Gastroesophageal sphincter (tissue), 4 donors: ENCODE data around the gene JMJD8. TPM values are rescaled to one million over a fixed set of nuclear protein-coding genes. Genes with fewer than 3 reads are reported as not detected.

ENCODE experiments used
- ATAC-seq: fragments of 150-250 bp; one replicate; pipeline ENCODE4 v1.9.1; 2016; ENCODE audit warnings: mild to moderate bottlenecking, moderate library complexity
- H3K27ac ChIP-seq, 4 donors: fragments of 200-600 bp; sonication (generic) in 3 of 4; 1 replicate in 3 of 4; 2 replicates in 1 of 4; pipeline ENCODE4 v1.5.1; 2016 to 2019
- H3K27me3 ChIP-seq: fragments of 200-600 bp; sonication (generic); one replicate; pipeline ENCODE4 v1.5.1; 2019
- H3K36me3 ChIP-seq, 2 donors: fragments of 200-600 bp; sonication (generic); one replicate each; pipeline ENCODE4 v1.5.1; 2019; ENCODE audit warnings: control low read depth in 1 of 2
- H3K4me1 ChIP-seq, 3 donors: fragments of 200-600 bp; sonication (generic); 1 replicate in 2 of 3; 2 replicates in 1 of 3; pipeline ENCODE4 v1.5.1; 2016 to 2019; ENCODE audit warnings: control low read depth in 2 of 3
- H3K4me3 ChIP-seq, 2 donors: fragments of 200-600 bp; sonication (generic); one replicate each; pipeline ENCODE4 v1.5.1; 2019; ENCODE audit warnings: mild to moderate bottlenecking in 1 of 2, moderate library complexity in 1 of 2
- H3K9me3 ChIP-seq, 3 donors: fragments of 200-600 bp; sonication (generic); one replicate each; pipeline ENCODE4 v1.5.1; 2017 to 2019; ENCODE audit warnings: control low read depth in 2 of 3
- EP300 ChIP-seq: sonication (generic); formaldehyde crosslinking; IDR thresholded peaks from one replicate; pipeline ENCODE4 v1.6.1; 2017; ENCODE audit warnings: antibody characterized with exemption, mild to moderate bottlenecking
- POLR2A ChIP-seq, 2 donors: fragments of 450-650 bp; IDR thresholded peaks; one replicate each; pipeline ENCODE4 v1.6.1; 2017; ENCODE audit warnings: antibody characterized with exemption in 2 of 2, mild to moderate bottlenecking in 2 of 2, moderate library complexity in 1 of 2
- POLR2AphosphoS5 ChIP-seq: sonication (generic); formaldehyde crosslinking; IDR thresholded peaks from one replicate; pipeline ENCODE4 v1.6.1; 2017; ENCODE audit warnings: antibody characterized with exemption
- WGBS, 2 donors: methylation state at CpG; one replicate each; pipeline ENCODE4 v1.1.5; 2018; ENCODE audit warnings: low coverage in 1 of 2; 5-methylcytosine and 5-hydroxymethylcytosine counted together
- total RNA-seq, 4 donors: library from RNA; depleted of rRNA; stranded (reverse); fragments of >200 nt; gene quantifications; one replicate each; pipeline ENCODE4 v1.1.0, GENCODE V29; 2016
- TF ChIP-seq, protein P1 (sequence below), 4 experiments: fragments of 200-600 bp in 2 of 4; fragments of 450-650 bp in 2 of 4; sonication (generic) in 1 of 4; IDR thresholded peaks; one replicate each; pipeline ENCODE4 v1.5.1; 2017 to 2019; ENCODE audit warnings: antibody characterized with exemption in 4 of 4, mild to moderate bottlenecking in 2 of 4, moderate library complexity in 2 of 4

The JMJD8 gene
- total RNA-seq, 4 donors from 2014 or later: 70.2 to 109 (median 90.5) TPM

DNA sequence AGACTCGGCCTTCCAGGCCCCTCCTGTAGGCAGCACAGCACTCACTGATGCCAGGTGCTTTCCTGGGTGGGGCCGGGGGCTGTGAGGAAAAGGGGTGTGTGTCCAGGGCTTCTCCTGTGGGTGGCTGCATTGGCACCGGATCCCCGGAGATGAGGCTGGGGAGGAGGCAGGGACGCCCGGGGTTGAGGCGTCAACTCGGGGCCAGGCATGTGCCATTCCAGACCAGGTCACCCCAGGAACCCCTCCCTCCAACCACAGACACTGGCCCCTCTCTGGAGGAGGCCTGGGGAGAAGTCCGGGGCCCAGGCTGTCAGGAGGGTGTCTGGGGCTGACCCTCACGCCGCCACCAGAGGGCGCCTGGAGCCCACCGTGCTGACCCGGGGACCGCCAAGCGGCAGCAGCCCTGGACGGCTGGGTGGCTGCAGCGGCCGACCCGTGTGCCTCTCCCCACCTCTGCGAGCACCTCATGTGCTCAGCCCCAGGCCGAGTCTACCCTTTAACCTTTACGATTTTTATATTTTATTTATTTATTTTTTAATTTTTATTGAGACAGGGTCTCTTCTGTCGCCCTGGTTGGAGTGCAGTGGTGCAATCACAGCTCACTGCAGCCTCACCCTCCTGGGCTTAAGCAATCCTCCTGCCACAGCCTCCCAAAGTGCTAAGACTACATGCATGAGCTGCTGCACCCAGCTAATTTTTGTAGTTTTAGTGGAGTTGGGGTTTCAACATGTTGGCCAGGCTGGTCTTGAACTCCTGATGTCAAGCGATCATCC, 27.6 kb upstream of the JMJD8 start:
- Histone ChIP-seq H3K4me3 (no peak overlapping the region), H3K27me3 (peaks cover 57% of the 10 kb centered on the region), H3K36me3 (peaks cover 0 to under 1% of the 10 kb centered on the region in 2 donors), H3K27ac (no peak overlapping the region), H3K4me1 (peaks cover 0 to 49% (median 18%) of the 10 kb centered on the region in 3 donors), H3K9me3 (no peaks in the 10 kb centered on the region)
- TF ChIP-seq EP300 (no peak), POLR2AphosphoS5 (no peak), POLR2A (IDR thresholded peaks at IDR 0.05) (no peak)
- TF ChIP-seq, protein P1, sequence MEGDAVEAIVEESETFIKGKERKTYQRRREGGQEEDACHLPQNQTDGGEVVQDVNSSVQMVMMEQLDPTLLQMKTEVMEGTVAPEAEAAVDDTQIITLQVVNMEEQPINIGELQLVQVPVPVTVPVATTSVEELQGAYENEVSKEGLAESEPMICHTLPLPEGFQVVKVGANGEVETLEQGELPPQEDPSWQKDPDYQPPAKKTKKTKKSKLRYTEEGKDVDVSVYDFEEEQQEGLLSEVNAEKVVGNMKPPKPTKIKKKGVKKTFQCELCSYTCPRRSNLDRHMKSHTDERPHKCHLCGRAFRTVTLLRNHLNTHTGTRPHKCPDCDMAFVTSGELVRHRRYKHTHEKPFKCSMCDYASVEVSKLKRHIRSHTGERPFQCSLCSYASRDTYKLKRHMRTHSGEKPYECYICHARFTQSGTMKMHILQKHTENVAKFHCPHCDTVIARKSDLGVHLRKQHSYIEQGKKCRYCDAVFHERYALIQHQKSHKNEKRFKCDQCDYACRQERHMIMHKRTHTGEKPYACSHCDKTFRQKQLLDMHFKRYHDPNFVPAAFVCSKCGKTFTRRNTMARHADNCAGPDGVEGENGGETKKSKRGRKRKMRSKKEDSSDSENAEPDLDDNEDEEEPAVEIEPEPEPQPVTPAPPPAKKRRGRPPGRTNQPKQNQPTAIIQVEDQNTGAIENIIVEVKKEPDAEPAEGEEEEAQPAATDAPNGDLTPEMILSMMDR (IDR thresholded peaks at IDR 0.05): peak in 3 of 4 experiments; percentile 90 to 98 (median 93)
- 2 to 15% methylated on average over 8 to 15 of the region's 25 CpGs for WGBS, 2 donors
- ATAC-seq: peak; percentile 58

DNA sequence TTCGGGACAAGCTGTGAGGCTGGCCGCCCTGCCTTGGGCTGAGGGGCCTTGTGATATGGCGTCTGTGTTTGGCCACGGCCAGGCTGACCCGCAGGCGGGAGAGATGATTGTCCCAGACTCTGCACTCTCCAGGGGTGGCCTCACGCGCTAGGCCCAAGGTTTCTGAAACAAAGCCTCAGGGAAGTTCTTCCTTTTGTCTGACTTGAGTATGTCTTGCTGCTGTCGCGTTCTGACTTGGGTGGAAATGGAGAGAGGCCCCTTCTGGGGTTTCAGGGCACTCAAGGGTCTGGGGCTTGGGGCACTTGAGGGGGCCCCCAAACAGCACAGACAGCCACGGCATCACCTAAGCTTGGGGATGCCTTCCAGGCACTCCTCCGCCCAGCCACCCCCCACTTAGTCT, 26.9 kb upstream of the JMJD8 start:
- 40% methylated on average over 1 of the region's 12 CpGs; no CpG with 5 or more reads in 1 of the 2 donors for WGBS, 2 donors
- Histone ChIP-seq H3K27ac (no peak overlapping the region), H3K4me1 (peaks cover 0 to 49% (median 14%) of the 10 kb centered on the region in 3 donors), H3K27me3 (peaks cover 64% of the 10 kb centered on the region), H3K9me3 (no peaks in the 10 kb centered on the region), H3K36me3 (no peaks in the 10 kb centered on the region), H3K4me3 (no peak overlapping the region)
- ATAC-seq: no peak
- TF ChIP-seq, protein P1 (IDR thresholded peaks at IDR 0.05): no peak
- TF ChIP-seq POLR2A (IDR thresholded peaks at IDR 0.05) (no peak), EP300 (no peak), POLR2AphosphoS5 (no peak)

DNA sequence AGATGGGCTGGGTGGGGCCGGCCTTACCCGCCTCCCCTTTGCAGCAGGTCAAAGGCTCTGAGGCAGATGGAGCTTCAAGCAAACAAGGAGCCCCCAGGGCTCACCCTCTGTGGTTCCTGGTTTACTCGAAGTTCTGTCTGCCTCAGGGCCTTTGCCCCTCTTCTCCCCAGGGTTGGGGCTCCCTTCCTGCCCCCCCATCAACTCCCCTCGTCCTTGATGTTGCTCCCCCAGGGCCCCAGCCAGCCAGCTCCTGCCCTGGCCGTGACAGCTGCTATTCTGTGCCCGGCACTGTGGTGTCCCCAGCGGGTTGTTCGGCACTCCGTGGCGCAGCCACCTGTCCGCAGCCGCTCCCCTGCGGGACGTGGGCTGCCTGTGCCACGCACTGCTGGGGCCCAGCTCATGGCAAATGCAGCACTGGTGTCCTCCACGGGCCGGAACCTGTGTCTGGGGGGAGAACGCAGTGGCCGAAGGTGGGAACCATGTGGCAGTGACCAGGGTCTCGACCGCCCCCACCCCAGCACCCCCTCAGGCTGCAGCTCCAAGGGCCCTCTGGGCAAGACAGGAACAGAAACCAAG, 26.5 kb upstream of the JMJD8 start:
- H3K27ac ChIP-seq: no peak overlapping the region
- no peaks in the 10 kb centered on the region for H3K36me3 ChIP-seq
- H3K4me3 ChIP-seq: no peak overlapping the region
- H3K27me3 ChIP-seq: peaks cover 69% of the 10 kb centered on the region
- WGBS, 2 donors: 29% methylated on average over 3 of the region's 21 CpGs; no CpG with 5 or more reads in 1 of the 2 donors
- peaks cover 0 to 48% (median 12%) of the 10 kb centered on the region in 3 donors for H3K4me1 ChIP-seq
- TF ChIP-seq, protein P1 (IDR thresholded peaks at IDR 0.05): no peak
- TF ChIP-seq POLR2A (IDR thresholded peaks at IDR 0.05) (no peak), POLR2AphosphoS5 (no peak), EP300 (no peak)
- H3K9me3 ChIP-seq: no peaks in the 10 kb centered on the region
- ATAC-seq: no peak

- 6% methylated on average over 6 of the region's 30 CpGs; no CpG with 5 or more reads in 1 of the 2 donors for WGBS, 2 donors
- TF ChIP-seq POLR2AphosphoS5 (no peak), POLR2A (IDR thresholded peaks at IDR 0.05) (no peak), EP300 (no peak)
- TF ChIP-seq, protein P1 (IDR thresholded peaks at IDR 0.05): no peak
- H3K27me3 ChIP-seq: peaks cover 76% of the 10 kb centered on the region
- H3K4me1 ChIP-seq: peaks cover 0 to 51% (median 12%) of the 10 kb centered on the region in 3 donors
- no peak overlapping the region for H3K4me3 ChIP-seq
- ATAC-seq: no peak
- no peaks in the 10 kb centered on the region for H3K9me3 ChIP-seq
- no peak overlapping the region for H3K27ac ChIP-seq
- no peaks in the 10 kb centered on the region for H3K36me3 ChIP-seq
Measured at GRCh38 chr16:709566-710499, 25.7 kb upstream of the JMJD8 start.
